ENCODE measurements around the gene SGCD. TPM values are rescaled to one million over a fixed set of nuclear protein-coding genes. Genes with fewer than 3 reads are reported as not detected.

Gene SGCD
- total RNA-seq, 4 donors from 2014 or later, result 0.37 to 3.7 (median 2.4) TPM

DNA sequence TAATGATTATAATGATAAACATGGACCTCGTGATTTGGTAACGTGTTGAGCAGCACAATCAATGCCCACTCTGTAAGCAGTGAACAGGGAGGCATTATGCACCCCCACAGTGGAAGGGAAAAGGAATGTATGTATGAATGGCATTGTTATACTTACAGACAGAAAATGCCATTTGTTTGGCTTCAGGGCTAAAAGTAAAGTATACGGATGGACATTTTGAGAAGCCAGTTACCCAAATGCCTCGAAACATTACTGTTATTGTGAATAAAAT, 262.9 kb downstream of the SGCD start:
- intact Hi-C loops (cut with DNase I; ENCODE audit: low total_unique reads) (no loop called here), in situ Hi-C loops (cut with MboI; ENCODE audit: low pct_ligation_motif_present in 1 of 4, low pct_unique_long_range_greater_than_20kb in 1 of 4, low sequenced_read_pairs in 3 of 4) (no loop called here)
- Histone ChIP-seq H3K36me3 (no peaks in the 10 kb centered on the region), H3K4me1 (peaks cover 0 to 9% (median 4%) of the 10 kb centered on the region in 4 donors), H3K4me3 (no peak overlapping the region), H3K9me3 (no peaks in the 10 kb centered on the region), H3K27me3 (no peaks in the 10 kb centered on the region), H3K27ac (no peak overlapping the region)
- 63 to 66% methylated on average over 4 of the region's 4 CpGs for WGBS, 2 donors (ENCODE audit: low coverage in 1 of 2)
- no peak for DNase-seq
- TF ChIP-seq, protein P1, sequence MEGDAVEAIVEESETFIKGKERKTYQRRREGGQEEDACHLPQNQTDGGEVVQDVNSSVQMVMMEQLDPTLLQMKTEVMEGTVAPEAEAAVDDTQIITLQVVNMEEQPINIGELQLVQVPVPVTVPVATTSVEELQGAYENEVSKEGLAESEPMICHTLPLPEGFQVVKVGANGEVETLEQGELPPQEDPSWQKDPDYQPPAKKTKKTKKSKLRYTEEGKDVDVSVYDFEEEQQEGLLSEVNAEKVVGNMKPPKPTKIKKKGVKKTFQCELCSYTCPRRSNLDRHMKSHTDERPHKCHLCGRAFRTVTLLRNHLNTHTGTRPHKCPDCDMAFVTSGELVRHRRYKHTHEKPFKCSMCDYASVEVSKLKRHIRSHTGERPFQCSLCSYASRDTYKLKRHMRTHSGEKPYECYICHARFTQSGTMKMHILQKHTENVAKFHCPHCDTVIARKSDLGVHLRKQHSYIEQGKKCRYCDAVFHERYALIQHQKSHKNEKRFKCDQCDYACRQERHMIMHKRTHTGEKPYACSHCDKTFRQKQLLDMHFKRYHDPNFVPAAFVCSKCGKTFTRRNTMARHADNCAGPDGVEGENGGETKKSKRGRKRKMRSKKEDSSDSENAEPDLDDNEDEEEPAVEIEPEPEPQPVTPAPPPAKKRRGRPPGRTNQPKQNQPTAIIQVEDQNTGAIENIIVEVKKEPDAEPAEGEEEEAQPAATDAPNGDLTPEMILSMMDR (IDR thresholded peaks at IDR 0.05), result no peak
- no peak for TF ChIP-seq EP300 (IDR thresholded peaks at IDR 0.05; ENCODE audit: low read depth)
- no peak for TF ChIP-seq POLR2A (IDR thresholded peaks at IDR 0.05)
- no peak for TF ChIP-seq POLR2AphosphoS5 (IDR thresholded peaks at IDR 0.05)

- Histone ChIP-seq H3K4me3 (no peak overlapping the region), H3K27me3 (no peaks in the 10 kb centered on the region), H3K36me3 (no peaks in the 10 kb centered on the region), H3K4me1 (no peaks in the 10 kb centered on the region), H3K9me3 (no peaks in the 10 kb centered on the region), H3K27ac (no peak overlapping the region)
- intact Hi-C loops (cut with DNase I; ENCODE audit: low total_unique reads) (no loop called here), in situ Hi-C loops (cut with MboI; ENCODE audit: low pct_ligation_motif_present in 1 of 4, low pct_unique_long_range_greater_than_20kb in 1 of 4, low sequenced_read_pairs in 3 of 4) (no loop called here)
- TF ChIP-seq EP300 (IDR thresholded peaks at IDR 0.05; ENCODE audit: low read depth) (no peak), POLR2AphosphoS5 (IDR thresholded peaks at IDR 0.05) (no peak), POLR2A (IDR thresholded peaks at IDR 0.05) (no peak)
- TF ChIP-seq, protein P1 (IDR thresholded peaks at IDR 0.05), result no peak
- no peak for DNase-seq
These were observed 264.0 kb downstream of the SGCD start for GRCh38 chr5:156590978-156591377.

DNA sequence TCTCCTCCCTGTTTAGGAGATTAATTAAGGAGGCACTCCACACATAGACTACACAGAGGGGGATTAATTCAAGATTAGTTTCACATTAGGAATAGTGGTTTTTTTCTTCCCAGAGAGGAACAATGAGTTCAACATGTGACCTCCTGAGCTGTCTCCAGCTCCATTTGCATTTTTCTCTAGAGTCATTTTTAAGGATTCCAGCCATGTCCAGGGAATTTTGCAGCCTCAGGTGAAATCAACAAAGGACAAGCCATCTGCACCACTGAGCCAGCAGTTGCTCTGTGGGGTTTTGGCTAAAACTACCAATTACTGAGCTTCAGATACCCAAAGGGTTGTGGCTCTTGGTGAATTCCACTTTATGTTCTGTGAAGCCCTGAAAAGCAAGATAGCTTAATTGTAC, 264.7 kb downstream of the SGCD start:
- H3K9me3 ChIP-seq, result no peaks in the 10 kb centered on the region
- no peaks in the 10 kb centered on the region for H3K36me3 ChIP-seq
- H3K27ac ChIP-seq, result no peak overlapping the region
- DNase-seq, result no peak
- no peak for TF ChIP-seq EP300 (IDR thresholded peaks at IDR 0.05; ENCODE audit: low read depth)
- TF ChIP-seq, protein P1 (IDR thresholded peaks at IDR 0.05), result no peak
- no peak for TF ChIP-seq POLR2AphosphoS5 (IDR thresholded peaks at IDR 0.05)
- no peak for TF ChIP-seq POLR2A (IDR thresholded peaks at IDR 0.05)
- no peaks in the 10 kb centered on the region for H3K4me1 ChIP-seq
- in situ Hi-C loops (cut with MboI; ENCODE audit: low pct_ligation_motif_present in 1 of 4, low pct_unique_long_range_greater_than_20kb in 1 of 4, low sequenced_read_pairs in 3 of 4) (no loop called here), intact Hi-C loops (cut with DNase I; ENCODE audit: low total_unique reads) (no loop called here)
- H3K27me3 ChIP-seq, result no peaks in the 10 kb centered on the region
- H3K4me3 ChIP-seq, result no peak overlapping the region

GRCh38 chr5:156593546-156593945, 266.6 kb downstream of the SGCD start:
- intact Hi-C loops (cut with DNase I; ENCODE audit: low total_unique reads), result no loop called here
- 50 to 76% methylated on average over 1 of the region's 1 CpG for WGBS, 2 donors (ENCODE audit: low coverage in 1 of 2)
- no peak overlapping the region for H3K27ac ChIP-seq

More at GRCh38 chr5:156593546-156593945, 266.6 kb downstream of the SGCD start:
- Histone ChIP-seq H3K36me3 (no peaks in the 10 kb centered on the region), H3K27me3 (no peaks in the 10 kb centered on the region), H3K4me3 (no peak overlapping the region), H3K9me3 (no peaks in the 10 kb centered on the region), H3K4me1 (no peaks in the 10 kb centered on the region)
- DNase-seq, result no peak
- in situ Hi-C loops (cut with MboI; ENCODE audit: low pct_ligation_motif_present in 1 of 4, low pct_unique_long_range_greater_than_20kb in 1 of 4, low sequenced_read_pairs in 3 of 4), result no loop called here
- TF ChIP-seq EP300 (IDR thresholded peaks at IDR 0.05; ENCODE audit: low read depth) (no peak), POLR2AphosphoS5 (IDR thresholded peaks at IDR 0.05) (no peak), POLR2A (IDR thresholded peaks at IDR 0.05) (no peak)
- TF ChIP-seq, protein P1 (IDR thresholded peaks at IDR 0.05), result no peak

Data from transverse colon (tissue), 4 donors.